H1 (cell line): ENCODE results near the gene TUBB4B. TPM values are rescaled to one million over a fixed set of nuclear protein-coding genes. Genes with fewer than 3 reads are reported as not detected.

ENCODE experiments used
- ATF2 ChIP-seq: IDR thresholded peaks from 2 replicates; pipeline ENCODE4 v1.6.1; 2012; ENCODE audit warnings: low read length, inconsistent platforms
- CBX5 ChIP-seq: fragments of 300-800, 300-1000 bp; sonication (generic); IDR thresholded peaks from 2 replicates; pipeline ENCODE4 v1.7.1; 2016; ENCODE audit warnings: antibody characterized with exemption, low read length, low read depth
- POU5F1 ChIP-seq: IDR thresholded peaks from 2 replicates; pipeline ENCODE4 v1.6.1; 2011; ENCODE audit warnings: low read depth, mild to moderate bottlenecking, low read length, moderate library complexity
- polyA plus RNA-seq, 7 experiments: library from polyadenylated mRNA; depleted of rRNA in 3 of 7; stranded (reverse) in 5 of 7; unstranded in 2 of 7; fragments of >200 nt in 5 of 7; fragments of 200-250 nt in 2 of 7; gene quantifications; 1 replicate in 5 of 7; 2 replicates in 1 of 7; 4 replicates in 1 of 7; pipeline versions ENCODE4 v1.2.1 to v1.2.3, GENCODE V29; 2011 to 2013; ENCODE audit warnings: missing spikeins in 2 of 7, mixed read lengths in 2 of 7
- total RNA-seq: library from RNA; stranded (reverse); fragmentation: NEBNext Ultra II Directional; extraction: Animal tissue kit (Norgen Biotek cat#: 25700); gene quantifications from 2 replicates; pipeline ENCODE4 v1.2.1, GENCODE V29; 2021

Gene TUBB4B
- total and polyA plus RNA-seq, 2 of the 8 experiments (the other 6 are each of a cell fraction or from before 2014, with no cell fraction given) = 280 to 307 TPM

GRCh38 chr9:137266162-137266527 lies 25.1 kb downstream of the TUBB4B start (continued):
- TF ChIP-seq ATF2 (no peak), POU5F1 (no peak), CBX5 (no peak)
